Measurements from ENCODE around the gene EVL. TPM values are rescaled to one million over a fixed set of nuclear protein-coding genes. Genes with fewer than 3 reads are reported as not detected.

EVL gene
- total and polyA plus RNA-seq, 2 donors (not counting 3 experiments of a cell fraction or from before 2014, with no cell fraction given): 34.6 to 62.5 TPM

GRCh38 chr14:100124551-100125088 lies 59.4 kb downstream of the EVL start:
- H3K4me2 ChIP-seq (ENCODE audit: insufficient read depth, low read length): no peak overlapping the region
- FAIRE-seq (no peak), DNase-seq (ENCODE audit: low read depth, low spot score) (no peak)
- peaks cover 0 to 2% of the 10 kb centered on the region in 2 experiments for H3K36me3 ChIP-seq (ENCODE audit: control insufficient read depth in 2 of 2, extremely low read depth in 1 of 2, insufficient read depth in 2 of 2, low read length in 2 of 2)
- H2AFZ ChIP-seq (ENCODE audit: low read depth, low read length): no peak overlapping the region
- ChIA-PET POLR2A (no interaction called here), CTCF (no interaction called here)
- no peaks in the 10 kb centered on the region for H4K20me1 ChIP-seq (replicated peaks; ENCODE audit: control insufficient read depth, extremely low read depth, insufficient read depth, low read length)
- H3K79me2 ChIP-seq (ENCODE audit: control insufficient read depth, insufficient read depth, low read length): no peaks in the 10 kb centered on the region
- H3K27ac ChIP-seq (ENCODE audit: insufficient read depth, low read depth, low read length): no peak overlapping the region
- H3K4me3 ChIP-seq (replicated peaks in 1 of 3; ENCODE audit: insufficient read depth in 1 of 3, low read depth in 1 of 3, low read length in 3 of 3): no peak overlapping the region
- no peaks in the 10 kb centered on the region for H3K27me3 ChIP-seq (ENCODE audit: control insufficient read depth in 2 of 2, insufficient read depth in 2 of 2, low read length in 2 of 2)
- no peaks in the 10 kb centered on the region for H3K9me1 ChIP-seq (replicated peaks; ENCODE audit: control insufficient read depth, extremely low read depth, insufficient read depth, low read length)
- H3K4me1 ChIP-seq (ENCODE audit: control insufficient read depth, extremely low read depth, insufficient read depth, low read length): no peaks in the 10 kb centered on the region
- TF ChIP-seq MAX (IDR thresholded peaks at IDR 0.05; ENCODE audit: insufficient read depth, insufficient read length) (no peak), FOS (IDR thresholded peaks at IDR 0.05; ENCODE audit: borderline replicate concordance, insufficient read depth, low read length) (no peak), JUN (IDR thresholded peaks at IDR 0.05; ENCODE audit: borderline replicate concordance, insufficient read depth, insufficient read length, low read depth) (no peak), MYC (IDR thresholded peaks at IDR 0.05; ENCODE audit: low read depth, low read length) (no peak), EZH2 (IDR thresholded peaks at IDR 0.05; ENCODE audit: borderline replicate concordance, low read depth, low read length, severe bottlenecking) (no peak), POLR2A (IDR thresholded peaks at IDR 0.05; ENCODE audit: low read depth, low read length) (no peak), POLR2AphosphoS5 (IDR thresholded peaks at IDR 0.05; ENCODE audit: insufficient read depth, low read depth, low read length) (no peak), CTCF (IDR thresholded peaks at IDR 0.05; ENCODE audit: extremely low read depth in 1 of 2, insufficient read depth in 1 of 2, low read depth in 1 of 2, low read length in 2 of 2) (no peak), GATA2 (IDR thresholded peaks at IDR 0.05; ENCODE audit: insufficient read depth, insufficient read length, low read depth, low read length) (no peak)
- H3K9ac ChIP-seq (replicated peaks; ENCODE audit: extremely low read depth, insufficient read depth, low read length): no peak overlapping the region
- BruUV-seq (replicated peaks): no TSS peak
- dilution Hi-C loops (cut with MboI; ENCODE audit: extremely low pct_ligation_motif_present, low sequenced_read_pairs) (no loop called here), intact Hi-C loops (cut with micrococcal nuclease) (no loop called here)
- H3K9me3 ChIP-seq (replicated peaks; ENCODE audit: control insufficient read depth, insufficient read depth, low read length): no peaks in the 10 kb centered on the region

Data from endothelial cell of umbilical vein (primary cell).